MCF 10A (cell line): ENCODE results near the gene TMEM220. TPM values are rescaled to one million over a fixed set of nuclear protein-coding genes. Genes with fewer than 3 reads are reported as not detected.

Source experiments
- BruUV-seq: library from RNA; stranded (reverse); fragments of 400-500 nt; replicated peaks from 2 replicates; lab custom pipeline; 2021; lab: Mats Ljungman, UMichigan
- CTCF ChIA-PET: fragments of 300-600 bp; sonication (Branson Sonifier 250); formaldehyde crosslinking; extraction: SDS; loops from one replicate; lab custom pipeline; 2021; ENCODE audit warnings: antibody characterized with exemption, inconsistent platforms; lab: Yijun Ruan, JAX
- POLR2A ChIA-PET: fragments of 300-600, 350-650 bp; sonication (Branson Sonifier 250); formaldehyde crosslinking; extraction: SDS; loops from one replicate; lab custom pipeline; 2020; ENCODE audit warnings: antibody characterized with exemption, inconsistent platforms; lab: Yijun Ruan, JAX
- DNase-seq: peaks from one replicate; pipeline ENCODE4 v3.0.0-alpha.2; 2018; ENCODE audit not compliant: unreplicated experiment
- H3K27ac Mint-ChIP-seq: one replicate; pipeline ENCODE4 v1.8.0; 2022; ENCODE audit warnings: mild to moderate bottlenecking, low read depth, mixed read lengths; ENCODE audit not compliant: unreplicated experiment
- H3K27me3 Mint-ChIP-seq: one replicate; pipeline ENCODE4 v1.8.0; 2022; ENCODE audit warnings: mixed read lengths; ENCODE audit not compliant: insufficient read depth, unreplicated experiment
- H3K36me3 Mint-ChIP-seq: one replicate; pipeline ENCODE4 v1.8.0; 2022; ENCODE audit warnings: mild to moderate bottlenecking, moderate library complexity, mixed read lengths; ENCODE audit not compliant: insufficient read depth, unreplicated experiment
- H3K4me1 Mint-ChIP-seq: one replicate; pipeline ENCODE4 v1.8.0; 2022; ENCODE audit warnings: mixed read lengths; ENCODE audit not compliant: insufficient read depth, unreplicated experiment
- H3K4me3 Mint-ChIP-seq: one replicate; pipeline ENCODE4 v1.8.0; 2022; ENCODE audit warnings: mild to moderate bottlenecking, moderate library complexity, mixed read lengths; ENCODE audit not compliant: unreplicated experiment
- H3K9me3 Mint-ChIP-seq: one replicate; pipeline ENCODE4 v1.8.0; 2022; ENCODE audit warnings: mixed read lengths; ENCODE audit not compliant: unreplicated experiment
- intact Hi-C: fragments of 100-400 bp; cut with micrococcal nuclease; formaldehyde crosslinking; loops from 2 replicates; pipeline ENCODE4 v1.14.1; 2022
- total RNA-seq: library from RNA; stranded (reverse); gene quantifications from 2 replicates; pipeline ENCODE4 v1.2.3, GENCODE V29; 2022
- TF ChIP-seq, protein P1 (sequence below): fragments of 200-600 bp; IDR thresholded peaks from one replicate; pipeline ENCODE4 v1.8.0; 2022; ENCODE audit warnings: antibody characterized with exemption, mild to moderate bottlenecking; ENCODE audit not compliant: unreplicated experiment

Gene TMEM220
- total RNA-seq, 1 experiment from 2014 or later: 1.1 TPM

DNA sequence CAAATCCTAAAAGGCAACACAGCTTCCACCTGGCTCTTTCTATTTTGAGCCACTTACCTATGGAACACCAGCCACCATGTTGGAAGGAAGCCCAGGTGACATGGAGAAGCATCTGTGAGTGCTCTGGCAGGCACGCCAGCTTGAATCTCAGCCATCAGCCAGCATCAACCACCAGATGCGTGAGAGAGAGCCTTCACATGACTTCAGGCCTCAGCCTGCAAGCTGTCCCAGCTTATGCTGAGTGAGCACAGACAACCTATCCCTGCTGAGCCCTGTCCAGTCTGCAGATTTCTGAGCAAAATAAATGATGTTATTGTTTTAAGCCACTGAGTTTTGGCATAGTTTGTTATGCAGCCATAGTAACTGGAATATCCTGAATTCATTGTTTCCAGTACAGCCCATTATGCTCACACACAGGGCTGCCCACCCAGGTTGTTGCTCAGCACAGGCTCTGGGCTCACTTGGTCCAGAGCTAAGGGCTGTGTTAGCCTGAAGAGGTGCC lies 39.0 kb upstream of the TMEM220 start:
- no peaks in the 10 kb centered on the region for H3K36me3 Mint-ChIP-seq
- no peak overlapping the region for H3K27ac Mint-ChIP-seq
- TF ChIP-seq, protein P1, sequence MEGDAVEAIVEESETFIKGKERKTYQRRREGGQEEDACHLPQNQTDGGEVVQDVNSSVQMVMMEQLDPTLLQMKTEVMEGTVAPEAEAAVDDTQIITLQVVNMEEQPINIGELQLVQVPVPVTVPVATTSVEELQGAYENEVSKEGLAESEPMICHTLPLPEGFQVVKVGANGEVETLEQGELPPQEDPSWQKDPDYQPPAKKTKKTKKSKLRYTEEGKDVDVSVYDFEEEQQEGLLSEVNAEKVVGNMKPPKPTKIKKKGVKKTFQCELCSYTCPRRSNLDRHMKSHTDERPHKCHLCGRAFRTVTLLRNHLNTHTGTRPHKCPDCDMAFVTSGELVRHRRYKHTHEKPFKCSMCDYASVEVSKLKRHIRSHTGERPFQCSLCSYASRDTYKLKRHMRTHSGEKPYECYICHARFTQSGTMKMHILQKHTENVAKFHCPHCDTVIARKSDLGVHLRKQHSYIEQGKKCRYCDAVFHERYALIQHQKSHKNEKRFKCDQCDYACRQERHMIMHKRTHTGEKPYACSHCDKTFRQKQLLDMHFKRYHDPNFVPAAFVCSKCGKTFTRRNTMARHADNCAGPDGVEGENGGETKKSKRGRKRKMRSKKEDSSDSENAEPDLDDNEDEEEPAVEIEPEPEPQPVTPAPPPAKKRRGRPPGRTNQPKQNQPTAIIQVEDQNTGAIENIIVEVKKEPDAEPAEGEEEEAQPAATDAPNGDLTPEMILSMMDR: no peak
- no peak for DNase-seq
- POLR2A ChIA-PET: interaction anchor here (0.7 kb wide), 1 partner anchor 71 kb away, joined by 3 read pairs; no protein-coding TSS in a partner anchor
- CTCF ChIA-PET: interaction anchor here (0.5 to 2.4 kb wide), 3 partner anchors 32 to 385 kb away, joined by 3 to 10 read pairs (median 3); no protein-coding TSS in a partner anchor
- no TSS peak for BruUV-seq
- H3K9me3 Mint-ChIP-seq: peaks cover 8% of the 10 kb centered on the region
- H3K27me3 Mint-ChIP-seq: no peaks in the 10 kb centered on the region
- intact Hi-C loops: no loop called here
- H3K4me1 Mint-ChIP-seq: no peaks in the 10 kb centered on the region
- no peak overlapping the region for H3K4me3 Mint-ChIP-seq

DNA sequence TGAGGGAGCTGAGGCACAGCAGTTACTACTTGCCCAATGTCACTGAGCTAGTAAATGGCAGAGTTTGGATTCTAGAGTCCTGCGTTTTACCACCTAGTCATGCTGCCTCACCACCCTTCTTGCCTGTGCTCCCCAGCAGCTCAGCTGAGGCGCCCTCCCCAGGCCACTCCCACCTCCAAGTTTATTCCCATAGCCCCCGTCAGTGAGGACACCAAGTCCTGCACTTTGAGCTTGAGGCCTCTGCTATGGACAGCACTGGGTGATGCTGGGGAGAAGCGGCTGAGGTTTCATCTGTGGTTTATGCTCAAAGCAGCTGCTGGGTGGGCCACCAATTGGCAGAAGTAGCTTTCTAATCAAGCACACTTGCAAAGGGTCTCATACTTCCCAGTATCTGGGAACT lies 37.4 kb upstream of the TMEM220 start:
- Mint-ChIP-seq H3K4me3 (no peak overlapping the region), H3K9me3 (peaks cover 8% of the 10 kb centered on the region), H3K27me3 (no peaks in the 10 kb centered on the region), H3K4me1 (no peaks in the 10 kb centered on the region), H3K27ac (no peak overlapping the region), H3K36me3 (no peaks in the 10 kb centered on the region)
- TF ChIP-seq, protein P1: no peak
- BruUV-seq: no TSS peak
- intact Hi-C loops: no loop called here
- POLR2A ChIA-PET: interaction anchor here (0.7 kb wide), 1 partner anchor 19 kb away, joined by 3 read pairs; no protein-coding TSS in a partner anchor
- CTCF ChIA-PET: interaction anchor here (0.6 to 2.4 kb wide), 5 partner anchors 30 to 440 kb away, joined by 3 to 10 read pairs (median 7); no protein-coding TSS in a partner anchor
- no peak for DNase-seq

DNA sequence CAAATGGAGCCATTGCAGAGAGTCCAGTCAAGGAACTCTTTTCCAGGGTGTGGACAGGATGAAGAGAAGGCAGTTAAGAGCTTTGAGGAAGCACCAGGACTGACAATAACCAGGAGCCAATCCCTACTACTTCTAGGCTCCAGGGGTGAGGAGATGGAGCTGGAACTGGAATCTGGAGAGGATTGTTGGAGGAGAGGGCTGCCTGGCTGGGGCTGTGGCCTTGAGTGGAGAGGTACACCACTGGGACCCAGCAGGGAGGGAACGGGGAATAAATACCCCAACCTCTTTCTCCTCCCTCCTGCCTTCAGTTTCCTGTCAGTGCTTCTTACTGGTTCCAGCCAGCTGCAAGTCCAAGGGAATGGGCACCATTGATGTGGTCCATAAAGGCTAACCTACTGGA lies 32.2 kb upstream of the TMEM220 start:
- ChIA-PET CTCF (interaction anchor here (0.6 to 3.8 kb wide), 4 partner anchors 11 to 972 kb away, joined by 3 to 12 read pairs (median 5); no protein-coding TSS in a partner anchor), POLR2A (no interaction called here)
- Mint-ChIP-seq H3K4me1 (peaks cover 4% of the 10 kb centered on the region), H3K36me3 (no peaks in the 10 kb centered on the region), H3K4me3 (no peak overlapping the region), H3K9me3 (no peaks in the 10 kb centered on the region), H3K27me3 (no peaks in the 10 kb centered on the region), H3K27ac (no peak overlapping the region)
- no TSS peak for BruUV-seq
- TF ChIP-seq, protein P1: no peak
- no peak for DNase-seq
- intact Hi-C loops: no loop called here

DNA sequence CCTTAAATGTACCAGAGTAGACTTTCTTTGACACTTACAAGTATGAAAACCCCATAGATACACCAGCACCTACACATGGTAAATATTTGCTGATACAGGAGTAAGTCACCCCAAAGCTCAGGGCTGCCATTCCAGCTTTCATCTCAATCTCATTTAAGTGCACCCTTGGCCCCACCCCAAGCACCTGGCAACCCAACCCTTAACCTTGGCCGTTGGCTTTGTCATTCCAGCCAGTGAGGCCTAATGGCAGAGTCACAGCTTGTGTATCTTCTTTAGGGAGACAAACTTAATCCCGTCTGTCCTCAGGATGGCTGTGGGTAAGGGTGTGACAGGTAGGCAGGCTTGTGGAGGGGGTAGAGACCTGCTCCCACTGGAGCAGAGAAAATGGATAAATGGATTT lies 31.5 kb upstream of the TMEM220 start:
- peaks cover 11% of the 10 kb centered on the region for H3K4me1 Mint-ChIP-seq
- H3K36me3 Mint-ChIP-seq: no peaks in the 10 kb centered on the region

More for the DNA sequence above, 31.5 kb upstream of the TMEM220 start:
- ChIA-PET CTCF (interaction anchor here (0.5 to 3.8 kb wide), 5 partner anchors 9 to 1174 kb away, joined by 3 to 12 read pairs (median 3); no protein-coding TSS in a partner anchor), POLR2A (no interaction called here)
- BruUV-seq: no TSS peak
- intact Hi-C loops: no loop called here
- no peak for DNase-seq
- TF ChIP-seq, protein P1: no peak
- Mint-ChIP-seq H3K27ac (no peak overlapping the region), H3K27me3 (peaks cover 1% of the 10 kb centered on the region), H3K9me3 (no peaks in the 10 kb centered on the region), H3K4me3 (no peak overlapping the region)
